Heart right ventricle (tissue), 16 donors: ENCODE measurements around the gene AQP7. TPM values are rescaled to one million over a fixed set of nuclear protein-coding genes. Genes with fewer than 3 reads are reported as not detected.

Experiments
- ATAC-seq, 8 donors: fragments of 200-7000 bp; cut with Tn5 transposase; one replicate each; pipeline ENCODE4 v1.9.1; 2020; ENCODE audit warnings: mild to moderate bottlenecking in 8 of 8, moderate library complexity in 8 of 8, moderate number of reproducible peaks in 1 of 8
- DNase-seq, 2 donors: peaks; one replicate each; pipeline ENCODE4 v3.0.0-alpha.2; 2020
- H3K27ac ChIP-seq, 10 donors: fragments of 200-600 bp; sonication (generic) in 2 of 10; one replicate each; pipeline versions ENCODE4 v1.5.0 to v1.8.0; 2020 to 2022; ENCODE audit warnings: mild to moderate bottlenecking in 3 of 10
- H3K27me3 ChIP-seq, 7 donors: fragments of 200-600 bp; one replicate each; pipeline ENCODE4 v1.8.0; 2021 to 2022; ENCODE audit warnings: mild to moderate bottlenecking in 2 of 7
- H3K36me3 ChIP-seq, 9 donors: fragments of 200-600 bp; sonication (generic) in 1 of 9; one replicate each; pipeline versions ENCODE4 v1.5.0 to v1.8.0; 2020 to 2022; ENCODE audit warnings: mild to moderate bottlenecking in 2 of 9
- H3K4me1 ChIP-seq, 9 donors: fragments of 200-600 bp; sonication (generic) in 1 of 9; one replicate each; pipeline versions ENCODE4 v1.5.0 to v1.8.0; 2020 to 2022; ENCODE audit warnings: mild to moderate bottlenecking in 4 of 9
- H3K4me3 ChIP-seq, 10 donors: fragments of 200-600 bp; sonication (generic) in 2 of 10; one replicate each; pipeline versions ENCODE4 v1.5.0 to v1.8.0; 2020 to 2022; ENCODE audit warnings: mild to moderate bottlenecking in 7 of 10, moderate library complexity in 2 of 10
- H3K9me3 ChIP-seq, 11 donors: fragments of 200-600 bp in 10 of 11; sonication (generic) in 2 of 11; one replicate each; pipeline versions ENCODE4 v1.5.0 to v1.8.0; 2013 to 2022; ENCODE audit warnings: mild to moderate bottlenecking in 2 of 11, control low read depth in 1 of 11, moderate library complexity in 1 of 11
- WGBS, 2 donors: extraction: QIAGEN DNeasy Blood & Tissue Kit; methylation state at CpG; one replicate each; pipeline ENCODE4 v1.1.7; 2013; ENCODE audit warnings: inconsistent platforms in 1 of 2; 5-methylcytosine and 5-hydroxymethylcytosine counted together
- intact Hi-C, 10 donors: fragments of 100-400 bp; cut with DNase I; formaldehyde crosslinking; loops; one replicate each; pipeline versions ENCODE4 v1.11.1 to v1.14.2; 2022
- polyA plus RNA-seq, 2 donors: library from polyadenylated mRNA; stranded (reverse); fragments of 200-250 nt; gene quantifications; one replicate each; pipeline ENCODE4 v1.2.3, GENCODE V29; 2013
- total RNA-seq, 10 donors: library from RNA; stranded (reverse); fragmentation: NEBNext Ultra II Directional in 3 of 10; extraction: Animal tissue kit (Norgen Biotek cat#: 25700) in 3 of 10; gene quantifications; one replicate each; pipeline versions ENCODE4 v1.2.1 to v1.2.4, GENCODE V29; 2021 to 2023
- TF ChIP-seq, protein P1 (sequence below), 9 donors: fragments of 200-600 bp; sonication (generic) in 2 of 9; IDR thresholded peaks; one replicate each; pipeline versions ENCODE4 v1.5.0 to v1.8.0; 2021 to 2022; ENCODE audit warnings: antibody characterized with exemption in 9 of 9, mild to moderate bottlenecking in 5 of 9, moderate library complexity in 1 of 9
- donor health status: Arrhythmogenic right ventricular cardiomyopathy.
- donor health status: ischemic (EF 13 %, LVEDD 7.1; RV severe dilation, severe dysfunction).
- donor health status: healthy with polysubstance abuse.
- donor health status: DM: no; HTN: yes; CAD: no.
- donor health status: DM: no; HTN: no; CAD: no.
- donor health status: ischemic (EF 25% LVEDD 6.9; RV normal size, moderate dysfunction).
- donor health status: ischemic (EF 25% LVEDD 5.7; RV mildly dilated, moderate dysfunction).
- donor health status: healthy.
- donor health status: DM: yes; HTN: yes; CAD: no.
- donor health status: Ischemic cardiomyopathy.
- donor health status: ischemic (EF 35%, LVEDD 5.7; RV mildly dilated, moderate dysfunction).
- donor health status: nonischemic (EF 11% LVEDD 7.7; RV severe dilation, severe dysfunction).
- donor health status: DM: yes; HTN: yes; CAD: no.
- donor health status: PGD.
- donor health status: ischemic (EF 29% LVEDD 5.4; RV normal size, mild dysfunction).
- donor health status: nonischemic (EF 23%, LVEDD 6.1; RV moderate dilation, normal function).

Gene AQP7
- total and polyA plus RNA-seq, 12 donors = 28.2 to 255 (median 133) TPM

DNA sequence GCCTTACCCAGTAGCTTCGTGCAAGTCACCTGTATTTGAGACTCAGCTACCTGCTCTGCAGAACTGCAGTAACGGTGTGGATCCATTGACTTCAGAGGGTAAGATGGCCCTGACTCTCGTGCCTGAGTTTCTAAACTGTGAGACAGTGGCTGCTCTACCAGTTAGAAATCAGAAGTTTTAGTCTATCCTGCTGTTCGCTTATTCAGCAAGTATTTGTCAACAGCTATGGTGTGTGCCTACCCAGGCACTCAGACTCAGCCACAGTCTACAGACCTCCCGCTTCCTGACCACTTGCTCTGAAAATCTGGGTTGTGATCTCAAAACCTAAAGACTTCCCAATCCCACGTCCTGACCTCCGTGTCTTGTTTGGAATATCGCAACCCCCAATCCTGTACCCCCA lies 31.5 kb upstream of the AQP7 start:
- DNase-seq (no peak), ATAC-seq (no peak)
- WGBS, 2 donors = 91 to 94% methylated on average over 8 of the region's 8 CpGs
- H3K9me3 ChIP-seq = no peaks in the 10 kb centered on the region
- H3K27me3 ChIP-seq = peaks cover 0 to 5% (median 0%) of the 10 kb centered on the region in 7 donors
- no peaks in the 10 kb centered on the region for H3K36me3 ChIP-seq
- H3K4me3 ChIP-seq = no peak overlapping the region
- H3K27ac ChIP-seq = no peak overlapping the region
- H3K4me1 ChIP-seq = peaks cover 0 to 38% (median 22%) of the 10 kb centered on the region in 9 donors
- intact Hi-C loops = no loop called here
- TF ChIP-seq, protein P1, sequence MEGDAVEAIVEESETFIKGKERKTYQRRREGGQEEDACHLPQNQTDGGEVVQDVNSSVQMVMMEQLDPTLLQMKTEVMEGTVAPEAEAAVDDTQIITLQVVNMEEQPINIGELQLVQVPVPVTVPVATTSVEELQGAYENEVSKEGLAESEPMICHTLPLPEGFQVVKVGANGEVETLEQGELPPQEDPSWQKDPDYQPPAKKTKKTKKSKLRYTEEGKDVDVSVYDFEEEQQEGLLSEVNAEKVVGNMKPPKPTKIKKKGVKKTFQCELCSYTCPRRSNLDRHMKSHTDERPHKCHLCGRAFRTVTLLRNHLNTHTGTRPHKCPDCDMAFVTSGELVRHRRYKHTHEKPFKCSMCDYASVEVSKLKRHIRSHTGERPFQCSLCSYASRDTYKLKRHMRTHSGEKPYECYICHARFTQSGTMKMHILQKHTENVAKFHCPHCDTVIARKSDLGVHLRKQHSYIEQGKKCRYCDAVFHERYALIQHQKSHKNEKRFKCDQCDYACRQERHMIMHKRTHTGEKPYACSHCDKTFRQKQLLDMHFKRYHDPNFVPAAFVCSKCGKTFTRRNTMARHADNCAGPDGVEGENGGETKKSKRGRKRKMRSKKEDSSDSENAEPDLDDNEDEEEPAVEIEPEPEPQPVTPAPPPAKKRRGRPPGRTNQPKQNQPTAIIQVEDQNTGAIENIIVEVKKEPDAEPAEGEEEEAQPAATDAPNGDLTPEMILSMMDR (IDR thresholded peaks at IDR 0.05) = no peak

GRCh38 chr9:33431420-33431819 lies 29.1 kb upstream of the AQP7 start:
- no peak overlapping the region for H3K27ac ChIP-seq

DNA sequence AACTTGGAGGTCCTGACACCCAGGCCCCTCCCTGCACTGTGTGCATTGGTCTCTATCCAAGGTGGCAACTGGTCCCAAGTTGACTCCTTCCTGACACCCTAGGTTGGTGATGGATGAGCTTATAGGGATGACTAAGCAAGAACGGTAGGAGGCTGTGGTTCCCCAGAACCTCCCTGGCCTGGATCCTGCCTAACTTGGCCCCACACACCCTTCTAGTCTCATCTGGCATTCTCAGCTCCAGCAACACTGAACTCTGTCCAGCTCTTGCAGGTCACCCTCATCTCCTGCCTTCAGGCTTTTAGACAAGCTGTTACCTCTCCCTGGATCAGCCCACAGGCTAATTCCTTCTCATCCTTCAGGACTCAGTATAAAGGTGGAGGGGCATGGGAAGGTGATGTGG lies 28.6 kb upstream of the AQP7 start:
- DNase-seq (no peak), ATAC-seq (peak in 1 of 8 donors; percentile 34)
- Histone ChIP-seq H3K36me3 (no peaks in the 10 kb centered on the region), H3K27me3 (no peaks in the 10 kb centered on the region), H3K27ac (no peak overlapping the region), H3K9me3 (no peaks in the 10 kb centered on the region), H3K4me1 (peaks cover 0 to 14% (median 3%) of the 10 kb centered on the region in 9 donors), H3K4me3 (no peak overlapping the region)
- intact Hi-C loops = no loop called here
- 23 to 24% methylated on average over 1 of the region's 1 CpG for WGBS, 2 donors
- TF ChIP-seq, protein P1 (IDR thresholded peaks at IDR 0.05) = no peak

More at GRCh38 chr9:33431420-33431819, 29.1 kb upstream of the AQP7 start:
- H3K9me3 ChIP-seq = no peaks in the 10 kb centered on the region
- no peak overlapping the region for H3K4me3 ChIP-seq
- intact Hi-C loops = no loop called here
- H3K4me1 ChIP-seq = peaks cover 0 to 19% (median 7%) of the 10 kb centered on the region in 9 donors
- TF ChIP-seq, protein P1 (IDR thresholded peaks at IDR 0.05) = no peak
- DNase-seq (no peak), ATAC-seq (no peak)
- H3K36me3 ChIP-seq = no peaks in the 10 kb centered on the region
- 86% methylated on average over 2 of the region's 2 CpGs for WGBS, 2 donors
- peaks cover 0 to 3% (median 0%) of the 10 kb centered on the region in 7 donors for H3K27me3 ChIP-seq

- H3K4me3 ChIP-seq = no peak overlapping the region
- peaks cover 0 to 9% (median 0%) of the 10 kb centered on the region in 9 donors for H3K4me1 ChIP-seq
- no peaks in the 10 kb centered on the region for H3K9me3 ChIP-seq
- TF ChIP-seq, protein P1 (IDR thresholded peaks at IDR 0.05) = no peak
- no peaks in the 10 kb centered on the region for H3K27me3 ChIP-seq
- no peaks in the 10 kb centered on the region for H3K36me3 ChIP-seq
- ATAC-seq (no peak), DNase-seq (no peak)
- intact Hi-C loops = no loop called here
- no peak overlapping the region for H3K27ac ChIP-seq
- 74 to 80% methylated on average over 3 of the region's 3 CpGs for WGBS, 2 donors
Measured at GRCh38 chr9:33429256-33429985, 27.1 kb upstream of the AQP7 start.
